Panc1 (cell line): Measurements from ENCODE around the gene CRADD. TPM values are rescaled to one million over a fixed set of nuclear protein-coding genes. Genes with fewer than 3 reads are reported as not detected.

ENCODE experiments used
- ATAC-seq: fragments of 200-7000 bp; cut with Tn5 transposase; 2 replicates; pipeline ENCODE4 v1.9.1; 2020; ENCODE audit warnings: mild to moderate bottlenecking, moderate library complexity
- BruUV-seq: library from RNA; stranded (reverse); fragments of 400-500 nt; replicated peaks from 2 replicates; lab custom pipeline; 2021; lab: Mats Ljungman, UMichigan
- CTCF ChIA-PET: fragments of 300-600 bp; sonication (Branson Sonifier 250); formaldehyde crosslinking; loops from one replicate; lab custom pipeline; 2022; ENCODE audit warnings: antibody characterized with exemption; lab: Charles Lee
- POLR2A ChIA-PET: fragments of 300-600 bp; sonication (Branson Sonifier 250); formaldehyde crosslinking; loops from one replicate; lab custom pipeline; 2022; ENCODE audit warnings: antibody characterized with exemption; lab: Charles Lee
- DNase-seq: peaks from one replicate; pipeline ENCODE4 v3.0.0-alpha.2; 2010; ENCODE audit warnings: low read depth, low spot score
- H3K27ac ChIP-seq: 2 replicates; pipeline ENCODE4 v1.5.1; 2011; ENCODE audit warnings: mild to moderate bottlenecking, low read length, inconsistent platforms
- H3K27me3 ChIP-seq: fragments of 200-500 bp; sonication (Bioruptor generic); 2 replicates; pipeline ENCODE4 v1.6.0; 2014; ENCODE audit warnings: low read length, inconsistent platforms; ENCODE audit not compliant: control insufficient read depth, insufficient read depth
- H3K36me3 ChIP-seq: fragments of 200-500 bp; sonication (Bioruptor generic); 2 replicates; pipeline ENCODE4 v1.5.1; 2014; ENCODE audit warnings: inconsistent platforms, mild to moderate bottlenecking, low read length, moderate library complexity; ENCODE audit not compliant: control insufficient read depth, insufficient read depth
- H3K4me1 ChIP-seq: 2 replicates; pipeline ENCODE4 v1.5.1; 2011; ENCODE audit warnings: inconsistent platforms, mild to moderate bottlenecking, low read length, moderate library complexity; ENCODE audit not compliant: control insufficient read depth, insufficient read depth
- H3K4me3 ChIP-seq, 2 experiments: 2 replicates each; pipeline ENCODE4 v1.5.1; 2011 to 2012; ENCODE audit warnings: low read depth in 2 of 2, low read length in 2 of 2, mild to moderate bottlenecking in 2 of 2, inconsistent platforms in 1 of 2, moderate library complexity in 1 of 2
- H3K9me3 ChIP-seq: fragments of 200-500 bp; sonication (Bioruptor generic); 2 replicates; pipeline ENCODE4 v1.5.1; 2014; ENCODE audit warnings: low read depth, mild to moderate bottlenecking, inconsistent platforms, low read length, moderate library complexity; ENCODE audit not compliant: control insufficient read depth, insufficient read depth
- POLR2AphosphoS5 ChIP-seq: IDR thresholded peaks from 2 replicates; pipeline ENCODE4 v1.6.1; 2012; ENCODE audit warnings: mild to moderate bottlenecking, low read depth, low read length, moderate library complexity
- SIN3A ChIP-seq: IDR thresholded peaks from 2 replicates; pipeline ENCODE4 v1.6.1; 2012; ENCODE audit warnings: low read depth, mild to moderate bottlenecking, low read length, moderate library complexity, borderline replicate concordance; ENCODE audit not compliant: insufficient read depth
- TCF7L2 ChIP-seq: IDR thresholded peaks from 2 replicates; pipeline ENCODE4 v1.6.1; 2011; ENCODE audit warnings: mild to moderate bottlenecking, low read depth, low read length, inconsistent platforms
- in situ Hi-C: cut with HindIII; loops from 2 replicates; pipeline ENCODE4 v1.10.0; 2016; ENCODE audit warnings: low sequenced_read_pairs, low pct_unique_long_range_greater_than_20kb
- intact Hi-C: fragments of 100-400 bp; cut with micrococcal nuclease; formaldehyde crosslinking; loops from one replicate; pipeline ENCODE4 v1.10.0; 2022; ENCODE audit not compliant: unreplicated experiment
- total RNA-seq: library from RNA; stranded (reverse); gene quantifications from one replicate; pipeline ENCODE4 v1.2.1, GENCODE V29; 2021; ENCODE audit not compliant: unreplicated experiment
- TF ChIP-seq, protein P1 (sequence below): fragments of 450-650 bp; IDR thresholded peaks from 2 replicates; pipeline ENCODE4 v1.5.1; 2017; ENCODE audit warnings: mild to moderate bottlenecking
- TF ChIP-seq, protein P2 (sequence below), 2 experiments: IDR thresholded peaks; 2 replicates each; pipeline ENCODE4 v1.6.1; 2011 to 2012; ENCODE audit warnings: low read depth in 2 of 2, control low read depth in 1 of 2, low read length in 1 of 2, mild to moderate bottlenecking in 1 of 2, moderate library complexity in 1 of 2; ENCODE audit not compliant: insufficient read depth in 1 of 2

Gene CRADD
- total RNA-seq, 1 experiment from 2014 or later: 7.0 TPM

DNA sequence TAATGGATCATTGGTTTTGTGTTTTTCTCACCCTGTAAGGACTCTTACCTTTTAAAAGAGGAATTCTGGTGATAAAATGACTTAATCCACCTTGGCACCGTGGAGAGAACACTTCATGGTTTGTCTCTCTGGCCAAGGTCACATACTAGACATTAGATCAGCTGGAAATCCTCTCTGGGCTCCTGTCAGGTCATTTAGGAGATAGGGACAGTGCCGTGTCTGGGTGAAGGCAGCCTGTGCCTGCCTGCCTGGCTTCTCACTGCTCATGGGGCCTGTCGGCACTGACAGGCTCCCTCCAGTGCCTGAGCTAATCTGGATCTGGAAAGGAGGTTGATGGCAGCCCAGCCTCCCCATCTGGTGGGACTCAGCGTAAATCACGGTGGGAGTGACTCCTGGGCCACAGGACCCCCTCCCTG is 5.7 kb downstream of the CRADD start:
- H3K27me3 ChIP-seq: no peaks in the 10 kb centered on the region
- H3K36me3 ChIP-seq: no peaks in the 10 kb centered on the region
- CTCF ChIA-PET: no interaction called here
- H3K27ac ChIP-seq: peak overlapping the region; percentile 63
- peak; percentile 70 for ATAC-seq
- peaks cover 20% of the 10 kb centered on the region for H3K4me1 ChIP-seq
- no peak for DNase-seq
- in situ Hi-C loops: no loop called here
- TF ChIP-seq TCF7L2: no peak
- no peak for TF ChIP-seq POLR2AphosphoS5
- TF ChIP-seq SIN3A: no peak
- TF ChIP-seq, protein P1, sequence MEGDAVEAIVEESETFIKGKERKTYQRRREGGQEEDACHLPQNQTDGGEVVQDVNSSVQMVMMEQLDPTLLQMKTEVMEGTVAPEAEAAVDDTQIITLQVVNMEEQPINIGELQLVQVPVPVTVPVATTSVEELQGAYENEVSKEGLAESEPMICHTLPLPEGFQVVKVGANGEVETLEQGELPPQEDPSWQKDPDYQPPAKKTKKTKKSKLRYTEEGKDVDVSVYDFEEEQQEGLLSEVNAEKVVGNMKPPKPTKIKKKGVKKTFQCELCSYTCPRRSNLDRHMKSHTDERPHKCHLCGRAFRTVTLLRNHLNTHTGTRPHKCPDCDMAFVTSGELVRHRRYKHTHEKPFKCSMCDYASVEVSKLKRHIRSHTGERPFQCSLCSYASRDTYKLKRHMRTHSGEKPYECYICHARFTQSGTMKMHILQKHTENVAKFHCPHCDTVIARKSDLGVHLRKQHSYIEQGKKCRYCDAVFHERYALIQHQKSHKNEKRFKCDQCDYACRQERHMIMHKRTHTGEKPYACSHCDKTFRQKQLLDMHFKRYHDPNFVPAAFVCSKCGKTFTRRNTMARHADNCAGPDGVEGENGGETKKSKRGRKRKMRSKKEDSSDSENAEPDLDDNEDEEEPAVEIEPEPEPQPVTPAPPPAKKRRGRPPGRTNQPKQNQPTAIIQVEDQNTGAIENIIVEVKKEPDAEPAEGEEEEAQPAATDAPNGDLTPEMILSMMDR: no peak
- H3K9me3 ChIP-seq: no peaks in the 10 kb centered on the region
- no TSS peak for BruUV-seq
- intact Hi-C loops: no loop called here
- no peak overlapping the region for H3K4me3 ChIP-seq
- POLR2A ChIA-PET: no interaction called here

GRCh38 chr12:93683410-93683809 is 6.2 kb downstream of the CRADD start:
- peak overlapping the region; percentile 63 for H3K27ac ChIP-seq
- H3K9me3 ChIP-seq: no peaks in the 10 kb centered on the region
- BruUV-seq: no TSS peak
- ChIA-PET CTCF (no interaction called here), POLR2A (interaction anchor here (0.7 kb wide), 1 partner anchor 71 kb away, joined by 3 read pairs; no protein-coding TSS in a partner anchor)
- intact Hi-C loops (no loop called here), in situ Hi-C loops (no loop called here)
- peak; percentile 64 for ATAC-seq
- H3K27me3 ChIP-seq: no peaks in the 10 kb centered on the region
- no peaks in the 10 kb centered on the region for H3K36me3 ChIP-seq
- TF ChIP-seq, protein P2, sequence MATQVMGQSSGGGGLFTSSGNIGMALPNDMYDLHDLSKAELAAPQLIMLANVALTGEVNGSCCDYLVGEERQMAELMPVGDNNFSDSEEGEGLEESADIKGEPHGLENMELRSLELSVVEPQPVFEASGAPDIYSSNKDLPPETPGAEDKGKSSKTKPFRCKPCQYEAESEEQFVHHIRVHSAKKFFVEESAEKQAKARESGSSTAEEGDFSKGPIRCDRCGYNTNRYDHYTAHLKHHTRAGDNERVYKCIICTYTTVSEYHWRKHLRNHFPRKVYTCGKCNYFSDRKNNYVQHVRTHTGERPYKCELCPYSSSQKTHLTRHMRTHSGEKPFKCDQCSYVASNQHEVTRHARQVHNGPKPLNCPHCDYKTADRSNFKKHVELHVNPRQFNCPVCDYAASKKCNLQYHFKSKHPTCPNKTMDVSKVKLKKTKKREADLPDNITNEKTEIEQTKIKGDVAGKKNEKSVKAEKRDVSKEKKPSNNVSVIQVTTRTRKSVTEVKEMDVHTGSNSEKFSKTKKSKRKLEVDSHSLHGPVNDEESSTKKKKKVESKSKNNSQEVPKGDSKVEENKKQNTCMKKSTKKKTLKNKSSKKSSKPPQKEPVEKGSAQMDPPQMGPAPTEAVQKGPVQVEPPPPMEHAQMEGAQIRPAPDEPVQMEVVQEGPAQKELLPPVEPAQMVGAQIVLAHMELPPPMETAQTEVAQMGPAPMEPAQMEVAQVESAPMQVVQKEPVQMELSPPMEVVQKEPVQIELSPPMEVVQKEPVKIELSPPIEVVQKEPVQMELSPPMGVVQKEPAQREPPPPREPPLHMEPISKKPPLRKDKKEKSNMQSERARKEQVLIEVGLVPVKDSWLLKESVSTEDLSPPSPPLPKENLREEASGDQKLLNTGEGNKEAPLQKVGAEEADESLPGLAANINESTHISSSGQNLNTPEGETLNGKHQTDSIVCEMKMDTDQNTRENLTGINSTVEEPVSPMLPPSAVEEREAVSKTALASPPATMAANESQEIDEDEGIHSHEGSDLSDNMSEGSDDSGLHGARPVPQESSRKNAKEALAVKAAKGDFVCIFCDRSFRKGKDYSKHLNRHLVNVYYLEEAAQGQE (IDR thresholded peaks at IDR 0.05; ENCODE audit: insufficient read depth in 1 of 2, low read depth in 2 of 2, low read length in 1 of 2): no peak
- TF ChIP-seq SIN3A: no peak
- no peak for TF ChIP-seq TCF7L2
- TF ChIP-seq, protein P1: no peak; the same call in 1 of the 2 replicates
- TF ChIP-seq POLR2AphosphoS5: no peak
- no peak for DNase-seq
- H3K4me1 ChIP-seq: peaks cover 15% of the 10 kb centered on the region; the same call in 1 of the 2 replicates
- no peak overlapping the region for H3K4me3 ChIP-seq
